GM10266 (cell line): ENCODE measurements around the gene KDM5B.

Experiments used
- DNase-seq: peaks from one replicate; pipeline ENCODE4 v3.0.0; 2012; ENCODE audit errors: extremely low spot score
- CTCF ChIP-seq: IDR thresholded peaks from 2 replicates; pipeline ENCODE4 v1.5.1; 2012; ENCODE audit warnings: mild to moderate bottlenecking, low read depth; ENCODE audit not compliant: control insufficient read depth, insufficient read depth; ENCODE audit errors: missing control alignments

The KDM5B gene

DNA sequence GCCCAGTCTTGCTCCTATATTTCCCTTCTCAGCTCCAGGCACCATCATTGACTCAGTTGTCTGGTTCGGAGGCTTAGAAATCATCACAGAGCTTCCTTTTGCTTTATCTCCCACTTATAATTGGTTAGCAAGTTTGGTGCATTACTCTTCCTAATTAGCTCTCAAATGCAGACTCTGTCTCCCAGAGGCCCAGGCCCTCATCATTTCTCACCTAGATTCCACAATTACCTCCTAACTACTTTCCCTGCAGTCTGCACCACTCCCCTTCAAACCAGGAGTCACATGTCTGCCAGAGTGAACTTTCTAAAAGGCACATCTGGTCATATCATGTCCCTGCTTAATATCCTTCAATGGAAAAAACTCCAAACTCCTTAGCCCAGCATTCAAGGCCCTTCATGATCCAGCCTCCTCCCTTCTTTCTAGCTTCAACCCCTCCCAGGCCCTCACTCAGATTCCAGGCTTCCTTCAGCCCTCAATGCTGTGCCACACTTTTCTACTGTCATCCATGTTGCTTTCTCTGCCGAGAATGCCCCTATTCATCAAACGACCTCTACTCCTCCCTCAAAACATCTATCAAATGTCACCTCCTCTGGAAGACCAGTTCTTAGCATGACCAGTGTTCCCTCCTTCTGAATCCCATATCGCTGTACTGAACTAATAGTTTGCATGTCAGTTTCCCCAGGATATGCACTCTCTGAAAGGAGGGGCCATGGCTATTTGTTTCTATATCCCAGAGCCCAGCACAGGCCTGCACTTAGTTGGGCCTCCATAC lies 128.6 kb downstream of the KDM5B start:
- no peak for DNase-seq
- no peak for TF ChIP-seq CTCF

GRCh38 chr1:202677433-202677832 lies 130.8 kb downstream of the KDM5B start:
- no peak for TF ChIP-seq CTCF

More at GRCh38 chr1:202677433-202677832, 130.8 kb downstream of the KDM5B start:
- DNase-seq, result no peak
